ENCODE measurements around the gene CHIC2.

- no peak for TF ChIP-seq CTCF (IDR thresholded peaks at IDR 0.05)
- TF ChIP-seq POLR2AphosphoS5 (IDR thresholded peaks at IDR 0.05) = no peak
- TF ChIP-seq POLR2A (IDR thresholded peaks at IDR 0.05) = no peak
These were observed 14.0 kb downstream of the CHIC2 start for GRCh38 chr4:54050214-54050904.
